GM21360 (cell line): ENCODE measurements around the gene DLGAP4.

Experiments
- ATAC-seq: cut with Tn5 transposase; IDR thresholded peaks from one replicate; pipeline ENCODE4 v1.9.1; 2021; ENCODE audit warnings: mild to moderate bottlenecking, moderate library complexity; ENCODE audit not compliant: unreplicated experiment

The DLGAP4 gene

GRCh38 chr20:36306553-36307411 is 643 bp downstream of the DLGAP4 start:
- no peak for ATAC-seq

- ATAC-seq, result no peak
Observed at GRCh38 chr20:36307412-36308325, 1.5 kb downstream of the DLGAP4 start.

GRCh38 chr20:36308353-36308752 is 2.2 kb downstream of the DLGAP4 start:
- ATAC-seq, result no peak

- ATAC-seq, result no peak
Observed at GRCh38 chr20:36308986-36309385, 2.8 kb downstream of the DLGAP4 start.

GRCh38 chr20:36309643-36310042 is 3.5 kb downstream of the DLGAP4 start:
- ATAC-seq, result no peak

GRCh38 chr20:36310215-36310981 is 4.3 kb downstream of the DLGAP4 start:
- no peak for ATAC-seq

- ATAC-seq, result no peak
Observed at GRCh38 chr20:36311141-36311853, 5.2 kb downstream of the DLGAP4 start.

- ATAC-seq, result no peak
Observed at GRCh38 chr20:36311854-36312723, 6.0 kb downstream of the DLGAP4 start.

- ATAC-seq, result no peak
Observed at GRCh38 chr20:36312724-36313441, 6.7 kb downstream of the DLGAP4 start.

GRCh38 chr20:36313476-36313875 is 7.3 kb downstream of the DLGAP4 start:
- ATAC-seq, result no peak

- no peak for ATAC-seq
Observed at GRCh38 chr20:36313926-36314325, 7.8 kb downstream of the DLGAP4 start.

GRCh38 chr20:36314734-36315544 is 8.8 kb downstream of the DLGAP4 start:
- no peak for ATAC-seq

- no peak for ATAC-seq
Observed at GRCh38 chr20:36315545-36316351, 9.6 kb downstream of the DLGAP4 start.

GRCh38 chr20:36317675-36318074 is 11.5 kb downstream of the DLGAP4 start:
- no peak for ATAC-seq

- no peak for ATAC-seq
Observed at GRCh38 chr20:36318166-36318565, 12.0 kb downstream of the DLGAP4 start.

- no peak for ATAC-seq
Observed at GRCh38 chr20:36319356-36320260, 13.5 kb downstream of the DLGAP4 start.
